ENCODE data around the gene PRKCA. TPM values are rescaled to one million over a fixed set of nuclear protein-coding genes. Genes with fewer than 3 reads are reported as not detected.
A peak's percentile ranks its signal among the peaks of the same experiment; 100 is the strongest.

Gene PRKCA
- total and polyA plus RNA-seq, 2 donors (not counting 3 experiments of a cell fraction or from before 2014, with no cell fraction given): 7.5 to 34.2 TPM

DNA sequence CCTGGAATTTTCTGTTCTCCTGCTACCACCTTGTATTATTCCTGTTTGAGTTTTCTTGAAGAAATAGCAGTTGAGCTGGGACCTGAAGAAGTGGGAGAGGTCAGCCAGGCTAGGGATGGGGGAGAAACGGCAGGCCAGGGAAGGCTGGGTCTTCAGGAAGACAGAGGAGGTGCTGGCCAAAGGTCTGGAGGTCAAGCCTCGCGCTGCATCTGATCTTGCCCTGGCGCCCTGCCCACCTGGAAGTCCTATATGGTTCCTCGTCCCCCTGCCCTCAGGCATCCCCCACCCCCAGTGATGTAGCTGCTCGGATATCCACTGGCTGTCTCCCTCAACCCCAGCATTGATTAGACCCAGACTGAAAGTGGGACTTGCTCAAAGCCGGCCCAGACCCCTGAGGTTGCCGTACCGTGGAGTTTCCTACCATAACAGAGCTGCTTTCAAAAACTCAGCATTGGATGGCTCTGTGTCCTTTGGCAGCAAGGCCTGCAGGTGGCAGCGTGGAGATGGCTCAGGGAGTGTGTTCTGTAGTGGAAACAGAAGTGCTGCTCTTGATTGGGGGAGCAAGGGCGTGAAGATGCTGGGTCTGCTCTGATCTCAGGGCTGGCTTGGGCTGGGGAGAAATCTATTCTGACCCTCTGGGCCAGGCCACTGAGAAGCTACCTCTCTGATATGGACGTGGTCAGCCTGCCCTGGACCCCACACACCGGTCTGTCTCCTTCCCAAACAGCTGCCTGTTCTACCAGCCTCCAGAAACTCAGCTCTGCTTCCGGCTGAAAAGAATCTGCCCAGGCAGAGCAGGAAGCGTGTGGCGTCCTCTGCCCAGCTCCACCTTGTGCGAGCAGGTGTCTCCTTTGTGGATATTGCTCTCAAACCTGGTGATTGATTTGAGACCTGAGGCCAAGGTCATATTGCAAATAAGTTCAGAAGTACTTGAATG is 425.5 kb downstream of the PRKCA start:
- Histone ChIP-seq H3K9me3 (replicated peaks; ENCODE audit: control insufficient read depth, insufficient read depth, low read length) (no peaks in the 10 kb centered on the region), H3K9me1 (replicated peaks; ENCODE audit: control insufficient read depth, extremely low read depth, insufficient read depth, low read length) (no peaks in the 10 kb centered on the region), H2AFZ (ENCODE audit: low read depth, low read length) (no peak overlapping the region), H3K4me2 (ENCODE audit: insufficient read depth, low read length) (no peak overlapping the region), H3K9ac (replicated peaks; ENCODE audit: extremely low read depth, insufficient read depth, low read length) (no peak overlapping the region), H3K27me3 (ENCODE audit: control insufficient read depth in 2 of 2, insufficient read depth in 2 of 2, low read length in 2 of 2) (no peaks in the 10 kb centered on the region), H3K4me3 (replicated peaks in 1 of 3; ENCODE audit: insufficient read depth in 1 of 3, low read depth in 1 of 3, low read length in 3 of 3) (no peak overlapping the region), H3K36me3 (ENCODE audit: control insufficient read depth in 2 of 2, extremely low read depth in 1 of 2, insufficient read depth in 2 of 2, low read length in 2 of 2) (no peaks in the 10 kb centered on the region), H3K4me1 (ENCODE audit: control insufficient read depth, extremely low read depth, insufficient read depth, low read length) (no peaks in the 10 kb centered on the region), H3K79me2 (ENCODE audit: control insufficient read depth, insufficient read depth, low read length) (no peaks in the 10 kb centered on the region), H4K20me1 (replicated peaks; ENCODE audit: control insufficient read depth, extremely low read depth, insufficient read depth, low read length) (no peaks in the 10 kb centered on the region), H3K27ac (ENCODE audit: insufficient read depth, low read depth, low read length) (no peak overlapping the region)
- peak; percentile 90 for FAIRE-seq
- no TSS peak for BruUV-seq (replicated peaks)
- intact Hi-C loops (cut with micrococcal nuclease): loop anchor here (1.0 kb wide), 1 partner anchor 178 kb away; no protein-coding TSS in a partner anchor
- CTCF ChIA-PET: interaction anchor here (0.6 to 5.1 kb wide), 26 partner anchors 9 to 610 kb away, joined by 3 to 29 read pairs (median 5); no protein-coding TSS in a partner anchor
- TF ChIP-seq, protein P1, sequence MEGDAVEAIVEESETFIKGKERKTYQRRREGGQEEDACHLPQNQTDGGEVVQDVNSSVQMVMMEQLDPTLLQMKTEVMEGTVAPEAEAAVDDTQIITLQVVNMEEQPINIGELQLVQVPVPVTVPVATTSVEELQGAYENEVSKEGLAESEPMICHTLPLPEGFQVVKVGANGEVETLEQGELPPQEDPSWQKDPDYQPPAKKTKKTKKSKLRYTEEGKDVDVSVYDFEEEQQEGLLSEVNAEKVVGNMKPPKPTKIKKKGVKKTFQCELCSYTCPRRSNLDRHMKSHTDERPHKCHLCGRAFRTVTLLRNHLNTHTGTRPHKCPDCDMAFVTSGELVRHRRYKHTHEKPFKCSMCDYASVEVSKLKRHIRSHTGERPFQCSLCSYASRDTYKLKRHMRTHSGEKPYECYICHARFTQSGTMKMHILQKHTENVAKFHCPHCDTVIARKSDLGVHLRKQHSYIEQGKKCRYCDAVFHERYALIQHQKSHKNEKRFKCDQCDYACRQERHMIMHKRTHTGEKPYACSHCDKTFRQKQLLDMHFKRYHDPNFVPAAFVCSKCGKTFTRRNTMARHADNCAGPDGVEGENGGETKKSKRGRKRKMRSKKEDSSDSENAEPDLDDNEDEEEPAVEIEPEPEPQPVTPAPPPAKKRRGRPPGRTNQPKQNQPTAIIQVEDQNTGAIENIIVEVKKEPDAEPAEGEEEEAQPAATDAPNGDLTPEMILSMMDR (IDR thresholded peaks at IDR 0.05; ENCODE audit: extremely low read depth in 1 of 2, insufficient read depth in 1 of 2, low read depth in 1 of 2, low read length in 2 of 2): peak; percentile 65 to 79
- TF ChIP-seq POLR2AphosphoS5 (IDR thresholded peaks at IDR 0.05; ENCODE audit: insufficient read depth, low read depth, low read length): no peak
- dilution Hi-C loops (cut with MboI; ENCODE audit: extremely low pct_ligation_motif_present, low sequenced_read_pairs): no loop called here
- DNase-seq (ENCODE audit: low read depth, low spot score): peak; percentile 61
- POLR2A ChIA-PET: no interaction called here

DNA sequence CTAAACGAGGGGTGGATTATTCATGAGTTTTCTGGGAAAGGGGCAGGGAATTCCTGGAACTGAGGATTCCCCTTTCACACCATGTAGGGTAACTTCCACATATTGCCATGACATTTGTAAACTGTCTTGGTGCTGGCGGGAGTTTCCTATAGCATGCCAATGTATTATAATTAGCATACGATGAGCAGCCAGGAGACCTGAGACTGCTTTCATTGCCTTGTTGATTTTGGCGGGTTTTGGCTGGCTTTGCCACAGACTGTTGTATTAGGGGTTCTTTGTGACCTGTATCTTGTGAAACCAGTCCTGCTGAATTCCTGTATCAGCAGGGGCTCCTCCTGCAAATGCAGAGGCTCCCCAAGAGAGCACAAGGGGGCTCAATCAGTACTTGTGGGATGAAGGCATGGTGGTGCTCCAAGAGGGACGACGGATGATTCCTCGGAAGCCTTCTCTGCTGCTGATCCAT is 428.1 kb downstream of the PRKCA start:
- POLR2A ChIA-PET: no interaction called here

More for the DNA sequence above, 428.1 kb downstream of the PRKCA start:
- dilution Hi-C loops (cut with MboI; ENCODE audit: extremely low pct_ligation_motif_present, low sequenced_read_pairs) (no loop called here), intact Hi-C loops (cut with micrococcal nuclease) (no loop called here)
- TF ChIP-seq MYC (IDR thresholded peaks at IDR 0.05; ENCODE audit: low read depth, low read length) (no peak), EZH2 (IDR thresholded peaks at IDR 0.05; ENCODE audit: borderline replicate concordance, low read depth, low read length, severe bottlenecking) (no peak), JUN (IDR thresholded peaks at IDR 0.05; ENCODE audit: borderline replicate concordance, insufficient read depth, insufficient read length, low read depth) (no peak), FOS (IDR thresholded peaks at IDR 0.05; ENCODE audit: borderline replicate concordance, insufficient read depth, low read length) (no peak), GATA2 (IDR thresholded peaks at IDR 0.05; ENCODE audit: insufficient read depth, insufficient read length, low read depth, low read length) (no peak), POLR2AphosphoS5 (IDR thresholded peaks at IDR 0.05; ENCODE audit: insufficient read depth, low read depth, low read length) (no peak)
- TF ChIP-seq, protein P2, sequence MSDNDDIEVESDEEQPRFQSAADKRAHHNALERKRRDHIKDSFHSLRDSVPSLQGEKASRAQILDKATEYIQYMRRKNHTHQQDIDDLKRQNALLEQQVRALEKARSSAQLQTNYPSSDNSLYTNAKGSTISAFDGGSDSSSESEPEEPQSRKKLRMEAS (IDR thresholded peaks at IDR 0.05; ENCODE audit: insufficient read depth, insufficient read length): no peak
- TF ChIP-seq, protein P1 (IDR thresholded peaks at IDR 0.05; ENCODE audit: extremely low read depth in 1 of 2, insufficient read depth in 1 of 2, low read depth in 1 of 2, low read length in 2 of 2): no peak
- H3K4me2 ChIP-seq (ENCODE audit: insufficient read depth, low read length): no peak overlapping the region
- H3K9me1 ChIP-seq (replicated peaks; ENCODE audit: control insufficient read depth, extremely low read depth, insufficient read depth, low read length): no peaks in the 10 kb centered on the region
- H2AFZ ChIP-seq (ENCODE audit: low read depth, low read length): no peak overlapping the region
- H3K9ac ChIP-seq (replicated peaks; ENCODE audit: extremely low read depth, insufficient read depth, low read length): no peak overlapping the region
- FAIRE-seq: no peak
- no peaks in the 10 kb centered on the region for H4K20me1 ChIP-seq (replicated peaks; ENCODE audit: control insufficient read depth, extremely low read depth, insufficient read depth, low read length)
- H3K27ac ChIP-seq (ENCODE audit: insufficient read depth, low read depth, low read length): no peak overlapping the region
- H3K4me1 ChIP-seq (ENCODE audit: control insufficient read depth, extremely low read depth, insufficient read depth, low read length): no peaks in the 10 kb centered on the region
- no TSS peak for BruUV-seq (replicated peaks)
- H3K9me3 ChIP-seq (replicated peaks; ENCODE audit: control insufficient read depth, insufficient read depth, low read length): no peaks in the 10 kb centered on the region
- no peak for DNase-seq (ENCODE audit: low read depth, low spot score)
- CTCF ChIA-PET: interaction anchor here (0.7 kb wide), 1 partner anchor 1904 kb away, joined by 4 read pairs; no protein-coding TSS in a partner anchor
- H3K4me3 ChIP-seq (replicated peaks in 1 of 3; ENCODE audit: insufficient read depth in 1 of 3, low read depth in 1 of 3, low read length in 3 of 3): no peak overlapping the region
- H3K27me3 ChIP-seq (ENCODE audit: control insufficient read depth in 2 of 2, insufficient read depth in 2 of 2, low read length in 2 of 2): no peaks in the 10 kb centered on the region
- H3K79me2 ChIP-seq (ENCODE audit: control insufficient read depth, insufficient read depth, low read length): no peaks in the 10 kb centered on the region
- no peaks in the 10 kb centered on the region for H3K36me3 ChIP-seq (ENCODE audit: control insufficient read depth in 2 of 2, extremely low read depth in 1 of 2, insufficient read depth in 2 of 2, low read length in 2 of 2)

Data from endothelial cell of umbilical vein (primary cell).